Neural cell (in vitro differentiated cells): ENCODE results near the gene WDFY1.

Experiments
- EP300 ChIP-seq: fragments of 450-650 bp; conservative IDR thresholded peaks from 2 replicates; pipeline ENCODE4 v1.6.1; 2014; ENCODE audit warnings: antibody characterized with exemption, mild to moderate bottlenecking, moderate library complexity; ENCODE audit not compliant: poor library complexity, severe bottlenecking
- EZH2 ChIP-seq: fragments of 200-600, 300-800 bp; shearing (Covaris generic), sonication (generic); IDR thresholded peaks from 2 replicates; pipeline ENCODE4 v1.6.1; 2014; ENCODE audit warnings: antibody characterized with exemption, low read length, borderline replicate concordance, mild to moderate bottlenecking; ENCODE audit not compliant: insufficient read depth, poor library complexity, severe bottlenecking
- MXI1 ChIP-seq: fragments of 450-650 bp; conservative IDR thresholded peaks from 2 replicates; pipeline ENCODE4 v1.6.1; 2014; ENCODE audit warnings: antibody characterized with exemption, mild to moderate bottlenecking; ENCODE audit not compliant: poor library complexity, severe bottlenecking
- POLR2AphosphoS5 ChIP-seq: IDR thresholded peaks from 2 replicates; pipeline ENCODE4 v1.6.1; 2012
- RAD21 ChIP-seq: fragments of 450-650 bp; conservative IDR thresholded peaks from 2 replicates; pipeline ENCODE4 v1.6.1; 2014; ENCODE audit warnings: antibody characterized with exemption, mild to moderate bottlenecking, moderate library complexity
- TAF1 ChIP-seq: IDR thresholded peaks from 2 replicates; pipeline ENCODE4 v1.6.1; 2012; ENCODE audit warnings: low read depth
- TF ChIP-seq, protein P1 (sequence below): fragments of 450-650 bp; IDR thresholded peaks from 2 replicates; pipeline ENCODE4 v1.5.1; 2014; ENCODE audit warnings: antibody characterized with exemption, mild to moderate bottlenecking, moderate library complexity; ENCODE audit not compliant: poor library complexity, severe bottlenecking
- TF ChIP-seq, protein P2 (sequence below): IDR thresholded peaks from 2 replicates; pipeline ENCODE4 v1.6.1; 2012; ENCODE audit warnings: borderline replicate concordance

DNA sequence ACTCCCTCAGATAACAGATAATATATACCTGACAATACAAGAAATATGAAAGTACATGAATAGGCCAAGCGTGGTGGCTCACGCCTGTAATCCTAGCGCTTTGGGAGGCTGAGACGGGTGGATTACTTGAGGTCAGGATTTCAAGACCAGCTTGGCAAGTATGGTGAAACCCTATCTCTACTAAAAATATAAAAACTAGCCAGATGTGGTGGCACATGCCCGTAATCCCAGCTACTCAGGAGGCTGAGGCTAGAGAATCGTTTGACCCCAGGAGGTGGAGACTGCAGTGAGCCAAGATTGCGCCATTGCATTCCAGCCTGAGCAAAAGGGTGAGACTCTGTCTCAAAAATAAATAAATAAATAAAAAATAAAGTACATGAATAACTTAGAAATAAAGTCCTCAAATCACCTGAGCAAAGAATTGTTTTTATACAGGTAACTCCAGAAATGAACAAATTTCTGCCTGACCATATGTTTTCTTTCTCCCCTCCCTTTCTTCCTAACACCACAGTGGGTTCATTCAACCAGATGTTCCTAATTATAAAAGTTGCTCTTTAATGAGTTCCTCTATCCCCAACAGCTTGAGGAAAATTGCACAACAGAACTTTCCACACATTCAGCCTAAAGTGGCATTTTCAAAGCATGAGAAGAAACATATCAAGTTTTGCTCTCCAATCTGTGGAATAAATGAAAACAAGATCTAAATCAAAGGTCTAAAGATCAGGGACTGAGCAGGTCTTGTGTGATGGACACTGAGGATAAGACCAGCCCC lies 74.1 kb downstream of the WDFY1 start:
- no peak for TF ChIP-seq EZH2
- TF ChIP-seq, protein P1, sequence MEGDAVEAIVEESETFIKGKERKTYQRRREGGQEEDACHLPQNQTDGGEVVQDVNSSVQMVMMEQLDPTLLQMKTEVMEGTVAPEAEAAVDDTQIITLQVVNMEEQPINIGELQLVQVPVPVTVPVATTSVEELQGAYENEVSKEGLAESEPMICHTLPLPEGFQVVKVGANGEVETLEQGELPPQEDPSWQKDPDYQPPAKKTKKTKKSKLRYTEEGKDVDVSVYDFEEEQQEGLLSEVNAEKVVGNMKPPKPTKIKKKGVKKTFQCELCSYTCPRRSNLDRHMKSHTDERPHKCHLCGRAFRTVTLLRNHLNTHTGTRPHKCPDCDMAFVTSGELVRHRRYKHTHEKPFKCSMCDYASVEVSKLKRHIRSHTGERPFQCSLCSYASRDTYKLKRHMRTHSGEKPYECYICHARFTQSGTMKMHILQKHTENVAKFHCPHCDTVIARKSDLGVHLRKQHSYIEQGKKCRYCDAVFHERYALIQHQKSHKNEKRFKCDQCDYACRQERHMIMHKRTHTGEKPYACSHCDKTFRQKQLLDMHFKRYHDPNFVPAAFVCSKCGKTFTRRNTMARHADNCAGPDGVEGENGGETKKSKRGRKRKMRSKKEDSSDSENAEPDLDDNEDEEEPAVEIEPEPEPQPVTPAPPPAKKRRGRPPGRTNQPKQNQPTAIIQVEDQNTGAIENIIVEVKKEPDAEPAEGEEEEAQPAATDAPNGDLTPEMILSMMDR = no peak
- no peak for TF ChIP-seq POLR2AphosphoS5
- TF ChIP-seq MXI1 = no peak
- TF ChIP-seq EP300 = no peak
- TF ChIP-seq RAD21 = no peak
- TF ChIP-seq TAF1 = no peak
- TF ChIP-seq, protein P2, sequence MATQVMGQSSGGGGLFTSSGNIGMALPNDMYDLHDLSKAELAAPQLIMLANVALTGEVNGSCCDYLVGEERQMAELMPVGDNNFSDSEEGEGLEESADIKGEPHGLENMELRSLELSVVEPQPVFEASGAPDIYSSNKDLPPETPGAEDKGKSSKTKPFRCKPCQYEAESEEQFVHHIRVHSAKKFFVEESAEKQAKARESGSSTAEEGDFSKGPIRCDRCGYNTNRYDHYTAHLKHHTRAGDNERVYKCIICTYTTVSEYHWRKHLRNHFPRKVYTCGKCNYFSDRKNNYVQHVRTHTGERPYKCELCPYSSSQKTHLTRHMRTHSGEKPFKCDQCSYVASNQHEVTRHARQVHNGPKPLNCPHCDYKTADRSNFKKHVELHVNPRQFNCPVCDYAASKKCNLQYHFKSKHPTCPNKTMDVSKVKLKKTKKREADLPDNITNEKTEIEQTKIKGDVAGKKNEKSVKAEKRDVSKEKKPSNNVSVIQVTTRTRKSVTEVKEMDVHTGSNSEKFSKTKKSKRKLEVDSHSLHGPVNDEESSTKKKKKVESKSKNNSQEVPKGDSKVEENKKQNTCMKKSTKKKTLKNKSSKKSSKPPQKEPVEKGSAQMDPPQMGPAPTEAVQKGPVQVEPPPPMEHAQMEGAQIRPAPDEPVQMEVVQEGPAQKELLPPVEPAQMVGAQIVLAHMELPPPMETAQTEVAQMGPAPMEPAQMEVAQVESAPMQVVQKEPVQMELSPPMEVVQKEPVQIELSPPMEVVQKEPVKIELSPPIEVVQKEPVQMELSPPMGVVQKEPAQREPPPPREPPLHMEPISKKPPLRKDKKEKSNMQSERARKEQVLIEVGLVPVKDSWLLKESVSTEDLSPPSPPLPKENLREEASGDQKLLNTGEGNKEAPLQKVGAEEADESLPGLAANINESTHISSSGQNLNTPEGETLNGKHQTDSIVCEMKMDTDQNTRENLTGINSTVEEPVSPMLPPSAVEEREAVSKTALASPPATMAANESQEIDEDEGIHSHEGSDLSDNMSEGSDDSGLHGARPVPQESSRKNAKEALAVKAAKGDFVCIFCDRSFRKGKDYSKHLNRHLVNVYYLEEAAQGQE = no peak
